Measurements from ENCODE around the gene CENPP.

DNA sequence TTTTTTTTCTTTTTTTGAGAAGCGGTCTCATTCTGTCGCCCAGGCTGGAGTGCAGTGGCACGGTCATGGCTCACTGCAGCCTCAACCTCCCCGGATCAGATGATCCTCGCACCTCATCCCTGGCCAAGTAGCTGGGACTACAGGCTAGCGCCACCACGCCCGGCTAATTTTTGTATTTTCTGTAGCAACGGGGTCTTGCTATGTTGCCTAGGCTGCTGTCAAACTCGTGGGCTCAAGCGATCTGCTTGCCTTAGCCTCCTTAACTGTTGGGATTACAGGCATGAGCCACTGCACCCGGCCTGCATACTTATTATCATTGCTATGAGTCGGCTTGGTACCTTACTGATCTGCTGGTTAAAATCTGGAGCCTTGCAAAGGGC lies 31.5 kb upstream of the CENPP start:
- TF ChIP-seq, protein P1, sequence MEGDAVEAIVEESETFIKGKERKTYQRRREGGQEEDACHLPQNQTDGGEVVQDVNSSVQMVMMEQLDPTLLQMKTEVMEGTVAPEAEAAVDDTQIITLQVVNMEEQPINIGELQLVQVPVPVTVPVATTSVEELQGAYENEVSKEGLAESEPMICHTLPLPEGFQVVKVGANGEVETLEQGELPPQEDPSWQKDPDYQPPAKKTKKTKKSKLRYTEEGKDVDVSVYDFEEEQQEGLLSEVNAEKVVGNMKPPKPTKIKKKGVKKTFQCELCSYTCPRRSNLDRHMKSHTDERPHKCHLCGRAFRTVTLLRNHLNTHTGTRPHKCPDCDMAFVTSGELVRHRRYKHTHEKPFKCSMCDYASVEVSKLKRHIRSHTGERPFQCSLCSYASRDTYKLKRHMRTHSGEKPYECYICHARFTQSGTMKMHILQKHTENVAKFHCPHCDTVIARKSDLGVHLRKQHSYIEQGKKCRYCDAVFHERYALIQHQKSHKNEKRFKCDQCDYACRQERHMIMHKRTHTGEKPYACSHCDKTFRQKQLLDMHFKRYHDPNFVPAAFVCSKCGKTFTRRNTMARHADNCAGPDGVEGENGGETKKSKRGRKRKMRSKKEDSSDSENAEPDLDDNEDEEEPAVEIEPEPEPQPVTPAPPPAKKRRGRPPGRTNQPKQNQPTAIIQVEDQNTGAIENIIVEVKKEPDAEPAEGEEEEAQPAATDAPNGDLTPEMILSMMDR (IDR thresholded peaks at IDR 0.05; ENCODE audit: low read depth, low read length) = no peak
- no peak for TF ChIP-seq EZH2phosphoT487 (IDR thresholded peaks at IDR 0.05; ENCODE audit: low read depth)
